ENCODE measurements around the gene LMTK2. TPM values are rescaled to one million over a fixed set of nuclear protein-coding genes. Genes with fewer than 3 reads are reported as not detected.

The LMTK2 gene
- polyA plus RNA-seq, 1 donor from 2014 or later: 11.9 TPM

GRCh38 chr7:98086281-98086718, 20.4 kb upstream of the LMTK2 start:
- no peak overlapping the region for H3K9ac ChIP-seq (ENCODE audit: low read length)
- H3K4me3 ChIP-seq (ENCODE audit: low read length): no peak overlapping the region
- no peaks in the 10 kb centered on the region for H3K36me3 ChIP-seq (ENCODE audit: insufficient read depth, low read length)
- no peaks in the 10 kb centered on the region for H3K9me2 ChIP-seq (ENCODE audit: insufficient read depth, low read length)
- H3K27ac ChIP-seq (ENCODE audit: low read length): no peak overlapping the region
- TF ChIP-seq CTCF (IDR thresholded peaks at IDR 0.05; ENCODE audit: poor library complexity, severe bottlenecking): no peak
- no peak for TF ChIP-seq EZH2 (IDR thresholded peaks at IDR 0.05; ENCODE audit: borderline replicate concordance, insufficient read depth, low read length, poor library complexity, severe bottlenecking)
- TF ChIP-seq TAF1 (IDR thresholded peaks at IDR 0.05; ENCODE audit: low read depth): no peak
- no peaks in the 10 kb centered on the region for H3F3A ChIP-seq (ENCODE audit: insufficient read depth, low read length, poor library complexity, severe bottlenecking)
- H3K4me2 ChIP-seq (ENCODE audit: low read length): no peak overlapping the region
- no peaks in the 10 kb centered on the region for H3K9me3 ChIP-seq (ENCODE audit: low read length)
- no peaks in the 10 kb centered on the region for H3K27me3 ChIP-seq (ENCODE audit: insufficient read depth, low read depth, low read length)
- H4K20me1 ChIP-seq (ENCODE audit: insufficient read depth): no peaks in the 10 kb centered on the region
- no peaks in the 10 kb centered on the region for H3K79me2 ChIP-seq (replicated peaks; ENCODE audit: insufficient read depth, low read length)
- H2AFZ ChIP-seq (ENCODE audit: low read depth, low read length): no peak overlapping the region

- Histone ChIP-seq H2AFZ (ENCODE audit: low read depth, low read length) (no peak overlapping the region), H3K27me3 (ENCODE audit: insufficient read depth, low read depth, low read length) (no peaks in the 10 kb centered on the region), H4K20me1 (ENCODE audit: insufficient read depth) (no peaks in the 10 kb centered on the region), H3F3A (ENCODE audit: insufficient read depth, low read length, poor library complexity, severe bottlenecking) (no peaks in the 10 kb centered on the region), H3K79me2 (replicated peaks; ENCODE audit: insufficient read depth, low read length) (no peaks in the 10 kb centered on the region), H3K9me3 (ENCODE audit: low read length) (no peaks in the 10 kb centered on the region), H3K27ac (ENCODE audit: low read length) (no peak overlapping the region), H3K9me2 (ENCODE audit: insufficient read depth, low read length) (no peaks in the 10 kb centered on the region), H3K4me2 (ENCODE audit: low read length) (no peak overlapping the region), H3K36me3 (ENCODE audit: insufficient read depth, low read length) (no peaks in the 10 kb centered on the region), H3K9ac (ENCODE audit: low read length) (no peak overlapping the region), H3K4me3 (ENCODE audit: low read length) (no peak overlapping the region)
- TF ChIP-seq TAF1 (IDR thresholded peaks at IDR 0.05; ENCODE audit: low read depth): no peak
- no peak for TF ChIP-seq RAD21 (conservative IDR thresholded peaks at IDR 0.05)
- no peak for TF ChIP-seq REST (IDR thresholded peaks at IDR 0.05; ENCODE audit: borderline replicate concordance)
- no peak for TF ChIP-seq CTCF (IDR thresholded peaks at IDR 0.05; ENCODE audit: poor library complexity, severe bottlenecking)
- no peak for TF ChIP-seq EP300 (conservative IDR thresholded peaks at IDR 0.05; ENCODE audit: poor library complexity, severe bottlenecking)
- no peak for TF ChIP-seq SMC3 (conservative IDR thresholded peaks at IDR 0.05; ENCODE audit: poor library complexity)
- no peak for TF ChIP-seq POLR2AphosphoS5 (IDR thresholded peaks at IDR 0.05)
- no peak for TF ChIP-seq MXI1 (conservative IDR thresholded peaks at IDR 0.05; ENCODE audit: poor library complexity, severe bottlenecking)
- no peak for TF ChIP-seq EZH2 (IDR thresholded peaks at IDR 0.05; ENCODE audit: borderline replicate concordance, insufficient read depth, low read length, poor library complexity, severe bottlenecking)
Measured at GRCh38 chr7:98088109-98088508, 18.6 kb upstream of the LMTK2 start.

All from neural cell (in vitro differentiated cells).